HG03139 (cell line): ENCODE results near the gene SURF1.
"Not testable (repeated sequence)": the region's sequence is repeated elsewhere in the genome, so short reads cannot be mapped to it uniquely, and the experiment has no call there.

Experiments used
- ATAC-seq: cut with Tn5 transposase; IDR thresholded peaks from one replicate; pipeline ENCODE4 v1.9.1; 2021; ENCODE audit not compliant: unreplicated experiment

SURF1 gene

DNA sequence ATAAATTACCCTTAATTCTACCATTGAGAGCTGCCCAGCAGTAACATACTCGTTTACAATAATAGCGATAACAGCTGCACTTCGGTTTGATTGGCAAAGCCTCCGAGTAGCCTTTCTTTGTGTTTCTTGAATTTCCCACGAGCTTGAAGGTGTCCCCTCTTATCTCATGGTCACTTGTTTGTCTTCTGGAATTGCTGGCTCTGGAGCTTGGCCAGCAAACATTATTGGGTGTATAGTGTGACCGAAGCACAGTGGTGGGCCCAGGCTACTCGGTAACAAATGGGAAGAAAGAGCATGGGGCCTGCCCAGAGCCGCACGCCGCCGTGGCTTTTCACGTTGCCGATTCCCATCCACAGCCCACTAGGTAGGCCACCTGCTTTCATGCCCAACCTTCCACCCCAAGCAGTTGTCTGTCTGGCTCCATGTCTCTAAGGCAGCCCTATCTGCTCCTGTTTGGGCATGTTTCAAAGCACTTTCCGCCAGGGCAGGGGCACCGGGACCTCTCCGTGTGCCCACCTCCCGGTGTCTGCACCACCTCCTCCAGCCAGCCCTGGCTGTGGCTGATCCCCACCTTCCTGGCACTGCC lies 28.5 kb upstream of the SURF1 start:
- no peak for ATAC-seq

DNA sequence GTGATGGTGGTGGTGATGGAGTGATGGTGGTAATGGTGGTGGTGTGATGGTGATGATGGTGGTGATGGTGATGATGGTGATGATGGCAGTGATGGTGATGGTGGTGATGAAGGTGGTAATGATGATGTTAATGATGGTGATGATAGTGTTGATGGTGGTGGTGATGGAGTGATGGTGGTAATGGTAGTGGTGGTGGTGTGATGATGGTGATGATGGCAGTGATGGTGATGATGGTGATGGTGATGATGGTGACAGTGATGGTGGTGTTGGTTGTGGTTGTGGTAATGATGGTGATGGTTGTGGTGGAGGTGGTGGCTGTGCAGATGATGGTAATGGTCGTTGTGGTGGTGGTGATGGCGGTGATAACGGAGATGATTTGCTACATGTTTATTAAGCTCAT lies 27.2 kb upstream of the SURF1 start:
- no peak for ATAC-seq

DNA sequence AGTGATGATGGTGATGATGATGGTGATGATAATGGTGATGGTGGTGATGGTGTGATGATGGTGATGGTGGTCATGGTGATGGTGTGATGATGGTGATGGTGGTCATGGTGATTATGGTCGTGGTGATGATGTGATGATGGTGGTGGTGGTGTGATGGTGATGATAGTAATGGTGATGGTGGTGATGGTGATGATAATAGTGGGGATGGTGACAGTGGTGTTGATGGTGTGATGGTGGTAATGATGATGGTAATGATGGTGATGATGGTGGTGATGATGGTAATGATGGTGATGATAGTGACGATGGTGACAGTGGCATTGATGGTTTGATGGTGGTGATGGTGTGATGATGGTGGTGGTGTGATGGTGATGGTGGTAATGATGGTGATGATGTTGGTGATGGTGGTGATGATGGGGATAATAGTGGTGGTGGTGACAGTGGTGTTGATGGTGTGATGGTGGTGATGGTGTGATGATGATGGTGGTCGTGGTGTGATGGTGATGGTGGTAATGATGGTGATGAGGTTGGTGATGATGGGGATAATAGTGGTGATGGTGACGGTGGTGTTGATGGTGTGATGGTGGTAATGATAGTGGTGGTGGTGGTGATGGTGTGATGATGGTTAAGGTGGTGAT lies 26.3 kb upstream of the SURF1 start:
- ATAC-seq: no peak

DNA sequence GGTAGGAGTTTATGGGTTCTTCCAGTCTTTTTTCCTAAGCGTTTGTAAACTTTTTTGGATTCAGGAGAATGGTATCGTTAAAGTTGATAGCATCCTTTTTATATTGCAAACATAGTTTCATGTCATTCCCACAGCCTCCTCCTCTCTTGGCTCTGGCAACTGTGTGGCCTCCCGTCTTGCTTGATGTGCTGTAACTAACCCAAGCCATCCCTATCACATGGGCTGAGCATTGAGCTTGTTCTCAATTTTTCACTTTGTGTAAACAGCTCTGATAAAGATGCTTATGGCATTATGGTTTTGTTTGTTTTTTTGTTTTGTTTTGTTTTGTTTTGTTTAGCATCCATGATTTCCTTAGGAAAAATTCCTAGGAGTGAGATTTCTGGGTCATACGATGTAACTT lies 24.4 kb upstream of the SURF1 start:
- ATAC-seq: no peak

DNA sequence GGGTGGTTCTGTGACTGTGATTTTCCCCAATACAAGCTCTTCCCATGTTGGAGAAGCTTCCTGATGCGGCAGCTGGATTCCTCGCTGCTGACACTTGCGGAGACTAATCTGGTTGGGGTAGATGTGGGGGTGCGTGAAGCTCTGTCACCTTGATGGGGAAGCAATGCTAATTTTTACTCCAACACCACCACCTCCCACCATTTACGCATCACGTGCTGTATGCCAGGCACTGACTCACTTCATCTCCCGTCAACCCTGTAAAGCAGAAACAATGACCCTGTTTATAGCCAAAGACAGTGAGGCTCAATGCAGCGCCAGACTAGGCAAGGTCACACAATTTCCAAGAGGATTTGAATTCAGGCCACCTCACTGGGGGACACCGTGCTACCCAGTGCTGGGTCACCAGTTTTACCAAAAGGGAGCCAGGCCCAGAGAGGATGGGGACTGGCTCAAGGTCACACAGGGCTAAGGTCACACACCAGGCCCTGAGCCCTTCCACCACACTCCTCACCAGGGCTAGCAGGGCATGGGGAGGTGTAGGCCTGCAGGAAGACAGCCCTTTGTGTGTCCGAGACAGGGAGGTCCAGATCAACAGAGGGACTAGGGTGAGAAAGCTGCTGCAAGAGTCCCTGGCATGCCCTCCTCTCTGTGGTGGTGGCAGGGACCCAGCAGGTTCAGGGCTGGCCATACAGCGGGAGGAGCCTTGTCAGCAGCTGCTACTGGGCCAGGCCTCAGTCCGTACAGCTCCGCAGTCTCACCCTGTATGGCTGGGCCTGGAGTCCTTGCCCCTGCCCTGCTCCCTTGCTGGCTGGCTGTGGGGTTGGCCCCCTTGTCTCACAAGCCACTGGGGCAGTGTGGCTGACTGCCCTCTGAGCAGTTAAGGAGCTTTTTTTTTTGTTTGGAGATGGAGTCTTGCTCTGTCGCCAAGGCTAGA lies 23.1 kb upstream of the SURF1 start:
- ATAC-seq: no peak

DNA sequence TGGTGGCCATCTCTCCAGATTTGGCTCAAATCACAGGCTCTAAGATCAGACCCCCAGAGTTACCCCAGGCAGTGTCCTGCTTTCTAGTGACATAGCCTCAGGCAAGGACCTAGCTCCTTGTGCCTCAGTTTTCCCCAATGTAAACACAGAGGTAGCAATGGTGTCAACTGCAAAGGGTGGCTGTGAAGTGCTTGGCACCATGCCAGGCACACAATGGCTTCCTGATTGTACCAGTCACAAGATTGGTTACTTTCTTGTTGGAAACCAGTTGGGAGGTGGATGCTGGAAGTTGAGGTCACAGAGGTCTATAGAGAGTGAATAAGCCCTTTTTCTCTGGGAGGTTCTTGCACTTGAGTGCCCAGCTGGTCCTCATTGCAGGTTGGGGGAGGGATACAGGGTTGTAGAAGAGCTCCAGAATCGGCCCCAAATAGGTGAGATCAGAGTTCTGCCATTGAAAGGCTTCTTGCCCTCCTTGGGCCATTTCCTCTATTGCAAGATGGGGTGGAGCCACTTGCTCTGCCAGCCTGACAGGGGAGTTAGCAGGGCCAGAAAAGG lies 22.2 kb upstream of the SURF1 start:
- no peak for ATAC-seq

DNA sequence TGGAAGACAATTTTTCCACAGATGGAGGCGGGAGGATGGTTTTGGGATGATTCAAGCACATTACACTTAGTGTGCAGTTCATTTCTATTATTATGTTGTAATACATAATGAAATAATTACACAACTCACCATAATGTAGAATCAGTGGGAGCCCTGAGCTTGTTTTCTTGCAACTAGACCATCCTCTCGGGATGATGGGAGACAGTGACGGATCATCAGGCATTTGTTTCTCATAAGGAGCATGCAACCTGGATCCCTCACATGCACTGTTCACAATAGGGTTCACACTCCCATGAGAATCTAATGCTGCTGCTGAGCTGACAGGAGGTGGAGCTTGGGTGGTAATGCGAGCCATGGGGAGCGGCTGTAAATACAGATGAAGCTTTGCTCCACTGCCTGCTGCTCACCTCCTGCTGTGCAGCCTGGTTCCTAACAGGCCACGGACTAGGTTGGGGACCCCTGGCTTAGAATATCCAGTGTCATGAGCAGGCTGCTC lies 21.5 kb upstream of the SURF1 start:
- no peak for ATAC-seq

DNA sequence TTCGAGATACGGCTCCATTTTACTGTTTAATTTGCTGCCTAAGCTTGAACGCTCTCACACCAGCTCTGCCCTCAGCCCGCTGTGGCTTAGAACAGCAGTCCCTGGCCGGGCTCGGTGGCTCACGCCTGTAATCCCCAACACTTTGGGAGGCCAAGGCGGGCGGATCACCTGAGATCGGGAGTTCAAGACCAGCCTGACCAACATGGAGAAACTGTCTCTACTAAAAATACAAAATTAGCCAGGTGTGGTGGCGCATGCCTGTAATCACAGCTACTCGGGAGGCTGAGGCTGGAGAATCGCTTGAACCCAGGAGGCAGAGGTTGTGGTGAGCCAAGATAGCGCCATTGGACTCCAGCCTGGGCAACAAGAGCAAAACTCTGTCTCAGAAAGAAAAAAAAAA lies 21.0 kb upstream of the SURF1 start:
- not testable (repeated sequence) for ATAC-seq

DNA sequence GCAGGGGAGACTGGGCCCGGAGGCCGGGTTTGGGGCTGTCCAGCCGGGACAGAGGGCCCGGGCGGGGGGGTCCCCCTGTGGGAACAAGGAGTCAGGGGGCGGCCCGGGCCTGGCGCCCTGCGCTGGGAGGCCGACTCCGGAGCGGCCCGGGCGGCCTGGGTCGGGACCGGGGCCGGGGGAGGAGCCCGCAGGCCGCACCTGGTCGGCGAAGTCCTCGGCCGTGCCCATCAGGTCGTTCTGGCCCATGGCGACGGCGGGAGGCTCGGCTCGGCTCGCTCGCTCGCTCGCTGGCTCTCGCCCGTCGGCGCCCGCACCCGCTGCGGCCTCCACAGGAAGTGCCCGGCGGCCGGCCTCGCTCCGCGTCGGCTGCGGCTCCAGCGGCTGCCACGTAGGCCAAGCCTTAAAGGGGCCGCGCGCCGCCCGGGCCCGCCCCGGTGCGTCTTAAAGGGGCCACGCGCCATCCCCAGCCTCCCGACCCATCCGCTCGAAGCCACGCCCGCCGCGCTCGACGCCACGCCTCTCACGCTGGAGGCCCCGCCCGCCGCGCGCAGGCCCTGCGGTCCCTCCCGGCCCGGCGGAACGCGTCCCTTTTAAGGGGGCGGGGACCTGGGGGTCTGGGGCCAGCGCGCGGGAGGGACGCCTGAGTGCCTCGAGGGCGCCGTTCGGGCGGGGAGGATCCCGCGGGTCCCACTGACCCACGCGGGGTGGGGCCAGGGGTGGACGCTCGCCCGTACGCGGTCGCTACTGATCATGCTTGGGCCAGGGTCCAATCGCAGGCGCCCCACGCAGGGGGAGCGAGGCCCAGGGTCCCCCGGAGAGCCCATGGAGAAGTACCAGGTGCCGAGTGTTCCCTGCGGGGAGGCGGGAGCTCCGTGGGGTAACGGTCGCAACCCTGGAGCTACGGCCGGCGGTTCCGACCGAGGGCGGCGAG lies 19.7 kb upstream of the SURF1 start, which contains the start of the genes STKLD1 and SURF4:
TSS of gene STKLD1 (plus strand) at position 643 of the 931 bp plus-strand sequence. CDS start at position 751, 108 bp downstream.
TSS of gene SURF4 (minus strand) at position 337 of the 931 bp plus-strand sequence. CDS start at position 246, 91 bp downstream.
- ATAC-seq: peak; percentile 86

DNA sequence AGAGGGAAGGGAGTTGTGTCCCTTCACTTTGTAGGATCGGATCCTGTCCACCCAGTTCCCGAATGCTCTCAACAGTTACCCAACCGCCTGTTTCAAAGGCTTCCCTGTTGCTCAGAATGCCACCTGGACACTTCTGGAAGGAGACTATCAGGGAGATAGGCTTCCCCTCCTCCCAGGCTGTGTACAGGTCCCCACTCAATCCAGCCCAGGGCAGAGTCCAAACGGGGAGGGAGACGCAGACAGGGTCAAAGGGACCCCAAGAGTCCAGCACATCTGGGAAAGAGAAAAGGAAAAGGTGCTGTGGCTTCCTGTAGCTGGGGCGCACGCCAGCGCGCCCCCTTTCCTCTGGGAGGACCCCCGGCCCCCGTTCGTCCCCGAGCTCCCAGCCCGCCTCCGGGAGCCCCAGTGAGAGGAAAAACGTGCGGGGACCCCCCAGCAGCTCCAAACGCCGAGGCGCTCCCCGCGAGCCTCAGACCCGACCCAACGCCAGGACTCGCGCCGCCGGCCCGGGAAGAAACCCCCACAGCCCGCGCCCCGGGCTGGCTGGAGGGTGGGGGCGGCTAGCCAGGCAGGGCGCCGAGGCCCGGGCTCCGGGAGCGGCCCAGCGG lies 18.9 kb upstream of the SURF1 start:
- ATAC-seq: no peak

DNA sequence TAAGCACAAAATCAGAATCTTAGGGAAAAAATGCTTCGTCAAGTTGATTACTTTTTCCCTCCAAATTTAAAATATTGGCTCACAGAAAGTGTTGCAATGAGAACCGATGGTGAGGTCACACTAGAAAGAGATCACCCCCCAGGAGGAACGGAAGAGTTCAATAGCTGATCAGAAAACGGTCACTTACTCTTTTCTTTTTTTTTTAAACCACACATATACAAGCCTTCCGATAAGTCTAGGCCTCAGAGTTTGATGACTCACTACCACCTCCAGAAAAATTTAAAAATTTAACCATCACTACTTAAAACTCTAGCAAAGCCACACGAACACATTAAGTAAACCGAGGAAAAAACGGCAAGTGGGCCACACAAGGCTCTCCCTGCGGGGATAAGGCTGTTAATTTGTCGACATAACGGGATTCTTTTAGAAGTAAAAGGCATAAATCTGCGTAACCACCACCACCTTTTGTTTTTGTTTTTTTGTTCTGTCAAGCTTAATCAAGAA lies 18.4 kb upstream of the SURF1 start:
- ATAC-seq: no peak

DNA sequence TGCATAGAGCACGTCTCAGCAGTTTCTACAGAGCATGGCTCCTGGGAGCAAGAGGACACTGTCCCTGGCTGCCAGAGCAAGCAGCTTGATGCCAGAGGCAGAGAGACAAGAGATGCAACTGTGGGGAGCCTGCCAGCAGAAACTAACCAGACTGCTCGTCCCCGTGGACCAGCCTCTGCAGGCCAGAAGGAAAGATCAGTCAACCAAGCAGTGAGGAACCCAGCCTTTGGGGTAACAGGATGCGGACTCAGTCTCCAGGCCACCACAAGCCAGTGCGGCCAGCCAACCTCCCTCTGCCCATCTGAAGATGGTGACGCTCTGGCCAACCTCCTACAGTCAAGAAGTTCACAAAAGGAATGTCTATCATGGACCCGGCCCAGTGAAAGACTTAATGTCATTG lies 15.9 kb upstream of the SURF1 start:
- no peak for ATAC-seq

DNA sequence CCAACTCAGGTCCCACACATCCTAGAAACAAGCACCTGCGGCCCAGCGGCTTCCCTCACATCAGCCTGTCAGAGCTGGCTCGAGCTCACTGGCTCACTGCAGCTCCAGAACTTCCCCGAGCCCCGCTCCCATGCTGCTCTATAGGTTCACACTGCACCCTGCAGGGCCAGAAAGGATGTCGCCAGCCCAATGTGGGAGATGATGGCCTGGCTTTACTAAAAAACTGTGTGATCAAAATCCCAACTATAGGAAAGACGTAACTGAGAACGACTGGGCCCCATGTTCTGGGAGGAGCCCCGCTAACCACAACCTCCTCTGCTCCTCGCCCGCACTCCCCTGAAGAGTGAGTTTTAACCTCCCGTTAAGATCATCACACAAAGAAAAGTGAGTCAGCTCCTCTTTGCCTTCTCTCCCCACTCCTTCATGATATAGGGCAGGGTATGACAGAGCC lies 15.0 kb upstream of the SURF1 start:
- ATAC-seq: no peak

DNA sequence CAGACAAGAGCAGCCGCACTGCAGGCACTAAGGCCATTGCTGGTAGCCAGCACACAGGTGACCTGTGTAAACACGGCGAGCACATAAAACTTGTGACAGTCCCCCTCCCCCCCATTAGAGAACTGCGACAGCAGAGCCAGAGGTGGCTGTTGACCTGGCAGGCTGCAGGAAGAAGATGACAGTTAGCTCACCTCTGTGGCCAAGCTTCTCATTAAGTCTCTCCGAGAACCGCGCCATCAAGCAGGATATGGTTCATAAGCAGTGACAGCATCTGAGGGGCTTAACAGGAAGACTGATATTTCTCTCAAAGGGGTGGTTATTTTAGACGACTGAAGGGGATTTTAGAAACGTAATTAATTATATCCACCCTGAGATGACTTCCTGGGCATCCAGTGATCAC lies 14.4 kb upstream of the SURF1 start:
- ATAC-seq: no peak

DNA sequence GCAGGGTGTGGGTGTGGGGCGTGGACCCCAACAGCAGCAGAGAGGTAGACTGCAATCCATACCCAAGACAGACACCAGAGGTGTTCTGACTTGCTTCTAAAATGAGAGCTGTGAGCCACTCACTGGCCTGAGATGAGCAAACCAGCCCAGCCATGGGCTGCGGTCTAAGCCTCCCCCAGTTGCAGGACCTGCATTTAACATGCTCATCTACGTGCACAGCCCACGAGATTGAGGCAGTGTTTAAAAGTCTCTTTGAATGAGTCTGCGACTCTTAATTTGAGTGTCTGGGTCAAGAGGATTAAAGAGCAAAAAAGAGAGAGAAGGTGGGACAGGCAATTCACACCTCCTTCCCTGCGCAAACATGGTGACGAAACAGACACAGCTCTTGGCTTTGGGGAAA lies 13.6 kb upstream of the SURF1 start:
- no peak for ATAC-seq

DNA sequence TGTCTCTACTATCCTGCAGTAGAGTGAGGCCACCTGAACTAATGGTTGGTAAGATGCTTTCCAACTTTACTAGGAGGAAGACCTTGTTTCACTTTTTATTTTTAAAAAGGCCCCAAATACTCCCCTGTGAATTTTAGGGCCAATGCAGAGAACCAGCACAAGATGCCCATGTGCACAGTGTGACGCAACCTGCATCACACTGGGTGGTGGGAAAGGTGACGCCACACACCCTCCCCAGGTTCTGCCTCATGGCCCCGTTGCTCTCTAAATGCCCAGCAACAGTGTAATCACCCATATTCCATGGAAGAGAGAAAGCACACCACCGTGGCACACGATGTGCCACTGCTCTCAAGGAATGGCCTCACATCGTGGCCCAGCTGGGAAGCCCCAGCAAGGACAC lies 13.1 kb upstream of the SURF1 start:
- ATAC-seq: no peak

DNA sequence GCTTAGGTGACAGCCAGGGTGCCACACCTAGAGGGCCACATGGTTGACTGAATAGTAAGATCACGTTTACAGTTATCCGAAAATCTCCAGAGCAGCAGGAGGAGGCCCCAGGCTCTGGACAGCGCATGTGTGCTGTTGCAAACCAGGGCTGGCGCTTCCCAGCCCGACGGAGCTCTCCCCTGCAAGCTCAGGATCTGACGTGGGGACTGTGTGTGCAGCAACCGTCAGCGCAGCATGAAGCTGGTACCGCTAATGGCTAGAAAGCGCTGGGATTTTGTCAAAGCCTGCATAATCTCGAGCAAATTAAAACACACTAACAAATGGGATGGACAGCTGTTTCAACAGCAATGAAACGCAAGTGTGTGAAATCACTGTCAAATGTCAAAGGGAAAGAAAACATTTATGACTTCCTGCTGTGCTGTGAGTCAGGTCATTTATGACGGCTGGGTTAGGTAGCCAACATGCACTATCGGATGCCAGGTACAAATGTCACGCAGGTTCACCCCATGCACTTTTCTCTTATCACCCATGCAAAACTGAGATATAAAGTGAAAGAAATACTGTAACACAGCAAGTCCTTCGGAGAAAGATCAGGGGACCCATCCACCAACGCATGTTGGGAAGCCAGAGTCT lies 12.1 kb upstream of the SURF1 start:
- ATAC-seq: no peak

DNA sequence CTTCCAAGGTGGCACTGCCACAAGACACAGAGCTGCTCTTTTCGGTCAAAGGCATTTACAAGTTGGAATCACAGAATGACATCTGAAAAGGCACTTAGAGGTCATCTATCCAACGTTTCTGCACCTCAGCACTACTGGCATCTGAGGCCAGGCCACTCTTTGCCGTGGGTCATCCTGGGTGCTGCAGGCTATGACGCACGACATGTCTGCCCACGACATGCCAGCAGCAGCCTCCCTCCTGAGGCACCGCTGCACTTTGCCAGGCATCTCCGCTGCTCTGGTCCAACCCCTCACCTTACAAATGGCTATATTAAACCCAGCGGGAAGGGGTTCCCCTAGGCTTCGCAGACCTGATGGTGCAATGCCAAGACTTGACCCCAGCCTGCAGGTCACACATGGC lies 11.5 kb upstream of the SURF1 start:
- ATAC-seq: no peak

DNA sequence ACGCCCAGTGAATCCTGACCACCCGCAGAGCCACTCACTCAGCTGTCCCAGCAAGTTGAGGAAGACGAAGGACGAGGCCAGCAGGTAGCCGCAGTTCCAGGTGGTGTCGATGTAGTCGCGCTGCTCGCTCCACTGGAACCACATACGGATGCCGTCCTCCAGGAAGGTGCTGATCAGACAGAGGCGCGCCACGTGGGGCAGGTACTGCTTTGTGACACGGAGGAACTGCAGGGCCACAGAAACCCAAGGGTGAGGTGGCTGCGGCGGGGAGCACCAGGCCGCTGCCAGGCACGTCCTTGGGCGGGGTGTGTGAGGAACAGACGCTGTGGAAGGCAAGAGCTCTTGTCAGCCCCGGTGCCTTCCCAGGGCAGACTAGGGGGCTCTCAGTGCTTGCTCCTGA lies 10.9 kb upstream of the SURF1 start:
- no peak for ATAC-seq
